ENCODE measurements around the gene ZACN. TPM values are rescaled to one million over a fixed set of nuclear protein-coding genes. Genes with fewer than 3 reads are reported as not detected.
A peak's percentile ranks its signal among the peaks of the same experiment; 100 is the strongest.

Gene ZACN
- polyA plus RNA-seq, 1 experiment: 0.05 TPM

DNA sequence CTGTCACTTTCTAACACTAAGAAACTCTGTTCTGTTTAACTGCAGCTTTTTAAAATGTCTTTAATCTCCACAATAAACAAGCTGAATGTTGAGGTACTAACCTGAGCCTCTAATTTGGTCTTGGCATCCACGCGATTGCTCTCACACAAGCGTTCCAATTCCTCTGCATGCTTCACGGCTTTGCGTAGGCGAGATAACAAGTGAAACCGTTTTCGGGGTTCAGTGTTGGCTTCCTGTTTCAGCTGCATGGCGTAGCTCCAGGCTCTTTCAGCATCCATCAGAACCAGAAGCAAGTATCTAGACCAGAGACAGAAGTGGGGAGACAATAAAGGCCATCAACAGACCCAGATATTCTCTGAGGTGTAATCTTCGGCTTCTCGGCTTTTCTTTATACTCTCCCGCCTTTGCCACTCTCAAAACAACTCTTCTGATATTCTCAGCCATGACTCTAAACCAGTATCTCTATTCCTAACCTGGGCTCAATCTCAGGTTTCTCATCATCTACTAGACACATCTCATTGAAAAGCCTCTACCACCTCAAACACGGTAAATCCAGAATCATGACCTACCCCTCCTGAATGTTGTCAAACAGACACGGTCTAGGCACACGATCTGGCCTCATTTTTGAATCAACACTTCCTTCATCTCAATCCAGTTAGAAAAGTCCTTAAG is 15.0 kb upstream of the ZACN start:
- CTCF ChIA-PET: interaction anchor here (1.3 kb wide), 1 partner anchor 21 kb away, joined by 3 read pairs; no protein-coding TSS in a partner anchor
- Histone ChIP-seq H3K27me3 (ENCODE audit: control insufficient read depth, insufficient read depth, low read length) (no peaks in the 10 kb centered on the region), H3K36me3 (ENCODE audit: control insufficient read depth, insufficient read depth, low read length) (peaks cover 23% of the 10 kb centered on the region)

DNA sequence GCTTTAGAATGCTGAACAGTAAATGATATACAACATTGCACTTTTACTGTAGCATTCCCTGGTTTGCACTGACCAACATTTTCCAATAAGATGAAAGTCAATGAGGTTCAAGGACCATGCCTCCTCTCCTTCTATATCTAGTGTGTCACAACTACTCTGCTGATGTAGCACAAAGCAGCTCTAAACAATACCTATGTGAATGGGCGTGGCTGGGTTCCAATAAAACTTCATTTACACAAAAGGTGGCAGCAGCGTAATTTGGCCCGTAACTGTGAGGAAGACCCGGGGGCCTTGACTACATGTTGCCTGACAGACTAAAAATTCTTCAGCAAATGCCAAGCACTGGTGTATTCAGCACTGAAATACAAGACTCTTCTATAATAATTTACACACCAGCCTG is 13.2 kb upstream of the ZACN start:
- ChIA-PET CTCF (interaction anchor here (1.1 to 1.2 kb wide), 2 partner anchors 15 to 51 kb away, joined by 3 to 4 read pairs; no protein-coding TSS in a partner anchor), POLR2A (no interaction called here)
- no peak overlapping the region for H3K4me3 ChIP-seq (ENCODE audit: low read depth, low read length)
- DNase-seq (ENCODE audit: low read depth): no peak
- peaks cover 21% of the 10 kb centered on the region for H3K36me3 ChIP-seq (ENCODE audit: control insufficient read depth, insufficient read depth, low read length)
- TF ChIP-seq, protein P1, sequence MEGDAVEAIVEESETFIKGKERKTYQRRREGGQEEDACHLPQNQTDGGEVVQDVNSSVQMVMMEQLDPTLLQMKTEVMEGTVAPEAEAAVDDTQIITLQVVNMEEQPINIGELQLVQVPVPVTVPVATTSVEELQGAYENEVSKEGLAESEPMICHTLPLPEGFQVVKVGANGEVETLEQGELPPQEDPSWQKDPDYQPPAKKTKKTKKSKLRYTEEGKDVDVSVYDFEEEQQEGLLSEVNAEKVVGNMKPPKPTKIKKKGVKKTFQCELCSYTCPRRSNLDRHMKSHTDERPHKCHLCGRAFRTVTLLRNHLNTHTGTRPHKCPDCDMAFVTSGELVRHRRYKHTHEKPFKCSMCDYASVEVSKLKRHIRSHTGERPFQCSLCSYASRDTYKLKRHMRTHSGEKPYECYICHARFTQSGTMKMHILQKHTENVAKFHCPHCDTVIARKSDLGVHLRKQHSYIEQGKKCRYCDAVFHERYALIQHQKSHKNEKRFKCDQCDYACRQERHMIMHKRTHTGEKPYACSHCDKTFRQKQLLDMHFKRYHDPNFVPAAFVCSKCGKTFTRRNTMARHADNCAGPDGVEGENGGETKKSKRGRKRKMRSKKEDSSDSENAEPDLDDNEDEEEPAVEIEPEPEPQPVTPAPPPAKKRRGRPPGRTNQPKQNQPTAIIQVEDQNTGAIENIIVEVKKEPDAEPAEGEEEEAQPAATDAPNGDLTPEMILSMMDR (IDR thresholded peaks at IDR 0.05; ENCODE audit: insufficient read depth, low read depth, low read length): no peak
- H3K27me3 ChIP-seq (ENCODE audit: control insufficient read depth, insufficient read depth, low read length): no peaks in the 10 kb centered on the region

More for the DNA sequence above, 15.0 kb upstream of the ZACN start:
- TF ChIP-seq, protein P1 (IDR thresholded peaks at IDR 0.05; ENCODE audit: insufficient read depth, low read depth, low read length): no peak
- DNase-seq (ENCODE audit: low read depth): no peak
- POLR2A ChIA-PET: no interaction called here
- no peak overlapping the region for H3K4me3 ChIP-seq (ENCODE audit: low read depth, low read length)

DNA sequence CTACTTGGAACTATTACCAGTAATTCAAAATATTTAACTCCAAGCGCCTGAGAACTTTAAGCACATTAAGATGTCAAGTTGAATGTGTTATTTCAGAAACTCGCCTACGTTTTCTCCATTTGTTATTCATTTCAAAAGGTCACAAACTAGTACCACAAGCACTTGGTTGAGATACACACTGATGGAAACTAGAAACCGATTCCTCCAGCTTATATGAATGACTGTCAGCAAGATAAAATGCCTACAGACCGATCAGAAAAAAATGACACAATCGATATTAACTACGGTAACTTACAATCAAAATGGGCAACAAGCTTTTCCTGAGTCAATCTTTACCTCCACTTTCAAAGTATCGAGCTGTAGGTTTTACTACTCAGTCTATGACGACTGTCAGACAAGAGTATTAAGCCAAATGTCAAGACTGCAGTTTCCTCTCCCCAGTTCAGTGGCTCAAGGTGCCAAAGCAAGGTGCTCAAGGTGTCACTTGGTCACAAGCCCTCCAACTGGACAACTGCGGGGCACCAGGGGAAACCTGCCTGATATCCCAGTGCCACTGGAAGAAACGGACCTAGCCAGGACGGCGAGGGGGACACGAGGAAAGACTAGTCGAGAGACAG is 7.3 kb upstream of the ZACN start:
- TF ChIP-seq, protein P1 (IDR thresholded peaks at IDR 0.05; ENCODE audit: insufficient read depth, low read depth, low read length): no peak
- ChIA-PET CTCF (interaction anchor here (0.6 to 1.6 kb wide), 3 partner anchors 24 to 1053 kb away, joined by 3 read pairs; no protein-coding TSS in a partner anchor), POLR2A (no interaction called here)
- peaks cover 5% of the 10 kb centered on the region for H3K36me3 ChIP-seq (ENCODE audit: control insufficient read depth, insufficient read depth, low read length)
- H3K27me3 ChIP-seq (ENCODE audit: control insufficient read depth, insufficient read depth, low read length): peaks cover 28% of the 10 kb centered on the region
- H3K4me3 ChIP-seq (ENCODE audit: low read depth, low read length): peak overlapping the region; percentile 96
- DNase-seq (ENCODE audit: low read depth): no peak

DNA sequence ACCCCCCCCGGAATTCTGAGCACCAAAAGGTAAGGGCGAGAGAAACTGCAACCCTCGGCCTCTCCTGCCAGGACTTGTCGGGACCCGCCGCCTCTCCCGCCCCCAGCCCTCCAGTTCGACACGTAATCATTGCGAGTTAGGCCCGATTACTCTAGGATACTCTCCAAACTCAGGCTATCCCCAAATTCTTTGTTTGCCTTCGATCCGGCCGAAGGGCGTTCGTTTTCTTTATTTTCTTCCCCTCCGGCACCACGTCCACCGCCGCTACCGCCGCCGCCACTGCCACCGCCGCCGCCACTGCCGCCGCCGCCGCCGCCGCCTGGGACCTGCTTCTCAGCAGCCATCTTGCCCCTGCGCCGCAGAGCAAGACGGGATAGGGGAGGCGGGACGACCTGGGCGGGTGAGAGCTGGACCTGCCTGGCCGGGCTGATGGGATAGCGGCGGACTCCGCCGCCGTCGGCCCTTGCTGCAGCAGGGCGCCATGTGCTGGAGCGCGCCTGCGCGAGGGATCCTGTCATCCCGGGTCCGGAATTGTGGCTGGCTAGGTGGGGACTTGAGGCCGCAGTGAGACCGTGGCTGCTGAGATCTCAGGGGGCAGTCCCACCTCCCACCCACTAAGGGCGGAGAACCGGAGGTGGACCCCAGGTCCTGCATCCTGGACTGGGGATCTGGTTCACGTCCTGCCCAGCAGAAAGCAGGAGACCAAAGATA is 6.7 kb upstream of the ZACN start, which contains the start of gene SRP68:
Gene SRP68, minus strand, starts transcription at position 370 of the 711 bp plus-strand sequence. Its CDS starts 26 bp downstream, at position 344.
- ChIA-PET POLR2A (interaction anchor here (0.5 kb wide), 1 partner anchor 287 kb away, joined by 12 read pairs; no protein-coding TSS in a partner anchor), CTCF (interaction anchor here (0.8 kb wide), 1 partner anchor 23 kb away, joined by 3 read pairs; no protein-coding TSS in a partner anchor)
- H3K36me3 ChIP-seq (ENCODE audit: control insufficient read depth, insufficient read depth, low read length): peaks cover 2% of the 10 kb centered on the region; the same call in 1 of the 2 replicates
- H3K4me3 ChIP-seq (ENCODE audit: low read depth, low read length): peak within 1 kb of the TSS; percentile 96
- peaks cover 34% of the 10 kb centered on the region for H3K27me3 ChIP-seq (ENCODE audit: control insufficient read depth, insufficient read depth, low read length)
- TF ChIP-seq, protein P1 (IDR thresholded peaks at IDR 0.05; ENCODE audit: insufficient read depth, low read depth, low read length): no peak
- peak; percentile 64 for DNase-seq (ENCODE audit: low read depth)

Measured in BJ (cell line).